ENCODE measurements around the gene LYPD8.
"Not testable (repeated sequence)": the region's sequence is repeated elsewhere in the genome, so short reads cannot be mapped to it uniquely, and the experiment has no call there.

LYPD8 gene

DNA sequence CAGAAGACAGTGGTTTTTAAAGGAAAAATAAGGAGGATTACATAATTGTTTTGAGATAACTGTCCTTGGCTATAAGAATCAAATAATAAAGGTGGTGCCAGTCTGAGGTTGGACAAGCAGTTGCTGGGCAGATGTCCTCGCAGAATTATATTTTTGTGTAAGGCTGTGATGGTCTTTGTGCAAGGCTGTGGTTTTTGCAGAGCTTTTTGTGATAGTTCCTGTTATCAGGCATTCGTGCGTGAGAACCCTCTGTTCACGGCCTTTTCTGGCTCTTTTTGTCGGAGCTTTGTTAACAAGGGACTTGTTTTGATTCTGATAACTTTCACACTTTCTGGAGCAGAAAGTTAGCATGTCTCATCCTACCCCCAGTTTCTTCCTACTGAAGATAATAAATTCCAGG is 36.8 kb upstream of the LYPD8 start:
- TF ChIP-seq CTCF (conservative IDR thresholded peaks at IDR 0.05; ENCODE audit: control insufficient read depth, insufficient read depth, low read depth, low read length): no peak
- no peak overlapping the region for H3K4me3 ChIP-seq (ENCODE audit: control insufficient read depth, low read depth, low read length)
- DNase-seq (ENCODE audit: low read depth): no peak

GRCh38 chr1:248791010-248791409 is 35.5 kb upstream of the LYPD8 start:
- TF ChIP-seq CTCF (conservative IDR thresholded peaks at IDR 0.05; ENCODE audit: control insufficient read depth, insufficient read depth, low read depth, low read length): no peak
- H3K4me3 ChIP-seq (ENCODE audit: control insufficient read depth, low read depth, low read length): no peak overlapping the region
- DNase-seq (ENCODE audit: low read depth): no peak

DNA sequence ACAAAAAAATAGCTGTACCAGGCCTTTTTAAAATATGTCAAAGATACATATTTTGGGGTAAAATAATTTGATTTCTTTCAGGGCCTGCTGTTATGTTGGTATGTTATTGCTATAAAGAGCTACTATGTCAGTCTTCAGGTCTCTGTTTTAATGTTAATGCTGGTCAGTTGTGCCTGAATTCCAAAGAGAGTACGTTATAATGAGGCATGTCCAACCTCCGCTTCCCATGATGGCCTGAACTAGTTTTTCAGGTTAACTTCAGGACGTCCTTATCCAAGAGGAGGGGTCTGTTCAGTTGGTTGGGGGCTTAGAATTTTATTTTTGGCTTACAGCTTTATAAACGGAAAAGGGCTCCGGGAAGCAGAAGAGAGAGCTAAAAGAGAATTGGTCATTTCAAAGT is 34.9 kb upstream of the LYPD8 start:
- H3K4me3 ChIP-seq (ENCODE audit: control insufficient read depth, low read depth, low read length): no peak overlapping the region
- TF ChIP-seq CTCF (conservative IDR thresholded peaks at IDR 0.05; ENCODE audit: control insufficient read depth, insufficient read depth, low read depth, low read length): no peak
- no peak for DNase-seq (ENCODE audit: low read depth)

DNA sequence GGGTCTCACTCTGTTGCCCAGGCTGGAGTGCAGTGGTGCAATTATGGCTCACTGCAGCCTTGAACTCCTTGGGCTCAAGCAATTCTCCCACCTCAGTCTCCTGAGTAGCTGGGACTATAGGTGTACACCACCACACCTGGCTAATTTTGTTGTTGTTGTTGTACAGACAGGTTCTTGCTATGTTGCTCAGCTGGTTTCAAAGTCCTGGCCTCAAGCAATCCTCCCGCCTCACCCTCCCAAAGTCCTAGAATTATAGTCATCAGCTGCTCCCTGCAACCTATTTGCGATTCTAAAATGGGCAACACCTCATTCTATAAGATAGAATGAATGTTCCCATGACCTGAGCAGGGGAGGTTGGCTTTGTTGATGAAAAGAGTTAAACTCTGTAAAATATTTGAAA is 33.8 kb upstream of the LYPD8 start:
- not testable (repeated sequence) for H3K4me3 ChIP-seq (ENCODE audit: control insufficient read depth, low read depth, low read length); DNase-seq (ENCODE audit: low read depth)

DNA sequence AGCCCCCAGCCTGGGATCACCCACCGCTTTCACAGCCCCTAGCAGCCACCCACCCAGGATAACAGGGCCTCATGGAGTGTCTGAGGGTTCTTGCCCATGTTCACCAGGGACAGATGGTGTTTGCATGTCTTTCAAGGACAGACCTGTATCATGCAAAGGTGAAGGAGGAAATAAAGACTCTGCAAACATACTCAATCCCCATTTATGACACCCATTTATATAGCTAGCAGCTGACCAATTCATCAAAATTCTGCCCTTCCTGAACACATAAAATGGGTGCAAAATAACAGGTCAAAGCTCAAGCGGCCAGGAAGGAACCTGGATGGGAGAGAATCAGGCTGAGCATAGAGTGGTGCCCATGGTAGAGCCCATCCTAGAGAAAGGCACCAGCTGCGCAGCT is 32.8 kb upstream of the LYPD8 start:
- no peak for TF ChIP-seq CTCF (conservative IDR thresholded peaks at IDR 0.05; ENCODE audit: control insufficient read depth, insufficient read depth, low read depth, low read length)
- no peak for DNase-seq (ENCODE audit: low read depth)
- no peak overlapping the region for H3K4me3 ChIP-seq (ENCODE audit: control insufficient read depth, low read depth, low read length)

DNA sequence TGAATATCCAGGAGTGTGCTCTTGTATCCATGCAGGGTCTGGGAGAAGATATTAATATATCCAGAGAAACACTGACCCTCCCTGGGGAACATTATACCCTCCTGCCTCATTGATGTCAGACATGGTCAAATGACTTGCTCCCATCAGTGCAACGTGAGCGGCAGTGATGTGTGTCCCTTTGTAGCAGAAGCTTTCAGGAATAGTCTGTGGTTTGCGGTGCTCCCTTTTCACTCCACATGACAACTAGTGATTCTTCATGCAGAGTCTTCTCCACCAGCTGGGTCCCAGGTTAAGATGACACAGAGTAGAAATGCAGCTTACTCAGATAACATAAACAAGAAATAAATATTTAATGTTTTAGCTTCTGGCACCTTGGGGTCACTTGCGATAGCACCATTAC is 31.9 kb upstream of the LYPD8 start:
- TF ChIP-seq CTCF (conservative IDR thresholded peaks at IDR 0.05; ENCODE audit: control insufficient read depth, insufficient read depth, low read depth, low read length): no peak
- DNase-seq (ENCODE audit: low read depth): no peak

GRCh38 chr1:248786156-248786555 is 30.6 kb upstream of the LYPD8 start:
- no peak overlapping the region for H3K4me3 ChIP-seq (ENCODE audit: control insufficient read depth, low read depth, low read length)
- DNase-seq (ENCODE audit: low read depth): no peak
- no peak for TF ChIP-seq CTCF (conservative IDR thresholded peaks at IDR 0.05; ENCODE audit: control insufficient read depth, insufficient read depth, low read depth, low read length)

More for the DNA sequence above, 31.9 kb upstream of the LYPD8 start:
- no peak overlapping the region for H3K4me3 ChIP-seq (ENCODE audit: control insufficient read depth, low read depth, low read length)

Measured in fibroblast of mammary gland (primary cell).